ENCODE data around the gene OR2C3.
"Not testable (repeated sequence)": the region's sequence is repeated elsewhere in the genome, so short reads cannot be mapped to it uniquely, and the experiment has no call there.

Gene OR2C3

GRCh38 chr1:247517795-247518612 is 18.2 kb downstream of the OR2C3 start:
- no peak for DNase-seq (ENCODE audit: low read depth)

- DNase-seq (ENCODE audit: low read depth), result no peak
Measured at GRCh38 chr1:247506831-247507230, 29.4 kb downstream of the OR2C3 start.

GRCh38 chr1:247500865-247501264 is 35.4 kb downstream of the OR2C3 start:
- no peak for DNase-seq (ENCODE audit: low read depth)

GRCh38 chr1:247496581-247497285 is 39.5 kb downstream of the OR2C3 start:
- no peak for DNase-seq (ENCODE audit: low read depth)

- no peak for DNase-seq (ENCODE audit: low read depth)
Measured at GRCh38 chr1:247494767-247495166, 41.5 kb downstream of the OR2C3 start.

GRCh38 chr1:247493106-247493505 is 43.1 kb downstream of the OR2C3 start:
- DNase-seq (ENCODE audit: low read depth), result no peak

- DNase-seq (ENCODE audit: low read depth), result no peak
Measured at GRCh38 chr1:247491328-247491727, 44.9 kb downstream of the OR2C3 start.

GRCh38 chr1:247487057-247487456 is 49.2 kb downstream of the OR2C3 start:
- DNase-seq (ENCODE audit: low read depth), result peak; percentile 28

- DNase-seq (ENCODE audit: low read depth), result peak; percentile 38
Measured at GRCh38 chr1:247482747-247483146, 53.5 kb downstream of the OR2C3 start.

GRCh38 chr1:247476328-247477058 is 59.7 kb downstream of the OR2C3 start:
- DNase-seq (ENCODE audit: low read depth), result not testable (repeated sequence)

GRCh38 chr1:247475793-247476192 is 60.4 kb downstream of the OR2C3 start:
- DNase-seq (ENCODE audit: low read depth), result no peak
